ENCODE data around the gene TMEM132C.

GRCh38 chr12:128509170-128509569, 242.2 kb downstream of the TMEM132C start:
- TF ChIP-seq CBX8 (IDR thresholded peaks at IDR 0.05) (no peak), CTCF (IDR thresholded peaks at IDR 0.05) (no peak), RNF2 (IDR thresholded peaks at IDR 0.05; ENCODE audit: borderline replicate concordance, low read depth) (no peak)
